ENCODE data around the gene COX17. TPM values are rescaled to one million over a fixed set of nuclear protein-coding genes. Genes with fewer than 3 reads are reported as not detected.
A peak's percentile ranks its signal among the peaks of the same experiment; 100 is the strongest.

The COX17 gene
- total RNA-seq, 4 donors from 2014 or later: 3.1 to 56.5 (median 23.1) TPM

DNA sequence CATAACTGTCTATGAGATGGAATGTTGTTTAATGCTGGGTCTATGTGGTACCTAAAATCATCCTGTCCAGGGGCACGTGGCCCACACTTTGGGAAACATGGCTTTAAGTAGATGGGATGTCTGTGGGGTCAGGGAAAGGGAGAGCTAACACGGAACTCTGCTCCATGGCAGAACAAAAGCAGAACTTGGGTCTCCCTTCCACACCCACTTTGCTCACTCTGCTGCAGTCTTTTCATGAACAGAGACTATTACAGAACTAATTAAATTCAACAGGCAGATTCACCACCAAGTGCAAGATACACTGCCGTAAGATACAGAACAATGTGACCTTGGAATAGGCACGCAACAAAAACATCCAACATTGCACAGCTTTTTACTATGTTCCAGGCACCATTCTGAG is 45.0 kb downstream of the COX17 start:
- no peaks in the 10 kb centered on the region for H3K27me3 ChIP-seq
- no peak for TF ChIP-seq POLR2A (IDR thresholded peaks at IDR 0.05)
- TF ChIP-seq, protein P1, sequence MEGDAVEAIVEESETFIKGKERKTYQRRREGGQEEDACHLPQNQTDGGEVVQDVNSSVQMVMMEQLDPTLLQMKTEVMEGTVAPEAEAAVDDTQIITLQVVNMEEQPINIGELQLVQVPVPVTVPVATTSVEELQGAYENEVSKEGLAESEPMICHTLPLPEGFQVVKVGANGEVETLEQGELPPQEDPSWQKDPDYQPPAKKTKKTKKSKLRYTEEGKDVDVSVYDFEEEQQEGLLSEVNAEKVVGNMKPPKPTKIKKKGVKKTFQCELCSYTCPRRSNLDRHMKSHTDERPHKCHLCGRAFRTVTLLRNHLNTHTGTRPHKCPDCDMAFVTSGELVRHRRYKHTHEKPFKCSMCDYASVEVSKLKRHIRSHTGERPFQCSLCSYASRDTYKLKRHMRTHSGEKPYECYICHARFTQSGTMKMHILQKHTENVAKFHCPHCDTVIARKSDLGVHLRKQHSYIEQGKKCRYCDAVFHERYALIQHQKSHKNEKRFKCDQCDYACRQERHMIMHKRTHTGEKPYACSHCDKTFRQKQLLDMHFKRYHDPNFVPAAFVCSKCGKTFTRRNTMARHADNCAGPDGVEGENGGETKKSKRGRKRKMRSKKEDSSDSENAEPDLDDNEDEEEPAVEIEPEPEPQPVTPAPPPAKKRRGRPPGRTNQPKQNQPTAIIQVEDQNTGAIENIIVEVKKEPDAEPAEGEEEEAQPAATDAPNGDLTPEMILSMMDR (IDR thresholded peaks at IDR 0.05): no peak
- peak overlapping the region; percentile 67 to 70 for H3K27ac ChIP-seq
- H3K4me1 ChIP-seq: peaks cover 0 to 14% of the 10 kb centered on the region in 2 donors
- no peak for DNase-seq
- no peak overlapping the region for H3K4me3 ChIP-seq
- no peaks in the 10 kb centered on the region for H3K9me3 ChIP-seq
- intact Hi-C loops (cut with DNase I; ENCODE audit: low total_unique reads): no loop called here
- H3K36me3 ChIP-seq: no peaks in the 10 kb centered on the region

DNA sequence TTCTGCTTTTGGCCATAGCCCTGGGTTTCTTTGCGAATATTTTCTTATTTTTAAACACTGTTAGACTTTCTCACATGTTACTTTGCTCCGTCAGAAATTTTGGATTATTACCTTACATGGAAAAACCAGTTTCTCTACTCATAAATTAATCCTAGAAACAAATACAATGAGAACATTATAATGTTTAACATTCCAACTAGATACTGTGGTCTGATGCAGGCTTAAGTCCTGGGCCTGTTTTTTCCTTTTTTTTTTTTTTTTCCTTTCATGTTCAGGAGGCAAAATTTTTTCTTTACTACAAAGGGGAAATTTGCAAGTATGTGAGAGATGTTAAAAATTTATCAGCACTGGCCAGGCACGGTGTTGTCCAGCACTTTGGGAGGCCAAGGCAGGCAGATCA is 45.7 kb downstream of the COX17 start:
- Histone ChIP-seq H3K9me3 (no peaks in the 10 kb centered on the region), H3K27ac (peak overlapping the region; percentile 67 to 70), H3K4me3 (no peak overlapping the region), H3K27me3 (no peaks in the 10 kb centered on the region), H3K36me3 (no peaks in the 10 kb centered on the region), H3K4me1 (peaks cover 0 to 14% of the 10 kb centered on the region in 2 donors)
- DNase-seq: no peak
- TF ChIP-seq POLR2A (IDR thresholded peaks at IDR 0.05): no peak
- intact Hi-C loops (cut with DNase I; ENCODE audit: low total_unique reads): no loop called here

DNA sequence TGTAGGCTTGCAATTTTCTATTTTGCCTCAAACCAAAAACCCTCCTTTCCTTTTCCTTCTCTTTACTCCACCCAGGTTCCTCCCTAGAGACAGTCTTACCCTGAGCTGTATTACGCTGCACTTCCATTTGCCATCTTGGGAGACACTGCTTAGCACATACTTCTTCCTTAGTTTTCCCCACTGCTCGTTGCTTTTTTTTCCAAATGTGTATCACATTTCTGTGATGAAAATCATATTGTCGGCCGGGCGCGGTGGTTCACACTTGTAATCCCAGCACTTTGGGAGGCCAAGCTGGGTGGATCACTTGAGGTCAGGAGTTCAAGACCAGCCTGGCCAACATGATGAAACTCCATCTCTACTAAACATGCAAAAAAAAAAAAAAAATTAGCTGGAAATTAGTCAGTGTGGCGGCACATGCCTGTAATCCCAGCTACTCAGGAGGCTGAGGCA is 46.3 kb downstream of the COX17 start:
- Histone ChIP-seq H3K9me3 (no peaks in the 10 kb centered on the region), H3K4me3 (no peak overlapping the region), H3K27me3 (no peaks in the 10 kb centered on the region), H3K36me3 (no peaks in the 10 kb centered on the region), H3K27ac (peak overlapping the region; percentile 67 to 70), H3K4me1 (peaks cover 0 to 14% of the 10 kb centered on the region in 2 donors)
- DNase-seq: no peak
- TF ChIP-seq, protein P1 (IDR thresholded peaks at IDR 0.05): no peak
- TF ChIP-seq POLR2A (IDR thresholded peaks at IDR 0.05): no peak
- intact Hi-C loops (cut with DNase I; ENCODE audit: low total_unique reads): no loop called here

DNA sequence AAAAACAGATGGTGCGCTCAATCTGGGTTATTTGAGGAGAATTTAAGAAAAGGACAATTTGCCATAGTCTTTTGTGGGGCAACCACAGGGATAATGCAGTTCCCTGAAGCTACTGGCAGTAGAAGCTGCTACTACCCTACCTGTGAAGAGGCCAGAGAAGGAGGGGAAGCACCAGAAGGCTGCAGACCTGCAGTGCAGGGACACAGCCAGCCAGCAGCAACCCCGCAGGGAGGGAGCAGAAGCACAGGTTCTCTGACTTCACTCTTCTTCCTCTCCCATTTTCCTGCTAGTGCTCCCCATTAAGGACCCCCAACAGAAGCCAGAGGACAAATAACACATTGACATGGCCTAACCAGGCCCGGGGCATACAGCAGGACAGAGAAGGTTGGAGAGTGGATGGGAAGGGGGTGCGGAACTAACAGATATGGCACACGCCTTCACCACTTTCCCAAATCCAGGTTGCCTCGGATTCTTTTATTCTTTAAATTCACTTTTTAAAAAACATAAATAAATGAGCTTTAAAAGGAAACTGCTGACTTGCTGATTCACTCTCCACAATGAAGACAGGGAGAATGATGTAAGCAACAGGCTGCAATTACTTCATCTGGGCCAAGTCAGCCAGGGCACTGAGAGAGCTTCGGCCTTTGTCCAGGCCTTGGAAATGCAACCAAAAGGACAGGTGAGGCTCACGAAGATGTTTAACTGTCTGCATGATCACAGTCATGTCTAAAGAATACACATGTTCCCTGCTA is 46.9 kb downstream of the COX17 start:
- peak in 1 of 2 donors; percentile 53 for DNase-seq
- Histone ChIP-seq H3K27me3 (no peaks in the 10 kb centered on the region), H3K27ac (peak overlapping the region; percentile 67 to 70), H3K4me1 (peaks cover 0 to 14% of the 10 kb centered on the region in 2 donors), H3K9me3 (no peaks in the 10 kb centered on the region), H3K36me3 (no peaks in the 10 kb centered on the region), H3K4me3 (no peak overlapping the region)
- intact Hi-C loops (cut with DNase I; ENCODE audit: low total_unique reads): no loop called here
- TF ChIP-seq POLR2A (IDR thresholded peaks at IDR 0.05): no peak
- TF ChIP-seq, protein P1 (IDR thresholded peaks at IDR 0.05): no peak

DNA sequence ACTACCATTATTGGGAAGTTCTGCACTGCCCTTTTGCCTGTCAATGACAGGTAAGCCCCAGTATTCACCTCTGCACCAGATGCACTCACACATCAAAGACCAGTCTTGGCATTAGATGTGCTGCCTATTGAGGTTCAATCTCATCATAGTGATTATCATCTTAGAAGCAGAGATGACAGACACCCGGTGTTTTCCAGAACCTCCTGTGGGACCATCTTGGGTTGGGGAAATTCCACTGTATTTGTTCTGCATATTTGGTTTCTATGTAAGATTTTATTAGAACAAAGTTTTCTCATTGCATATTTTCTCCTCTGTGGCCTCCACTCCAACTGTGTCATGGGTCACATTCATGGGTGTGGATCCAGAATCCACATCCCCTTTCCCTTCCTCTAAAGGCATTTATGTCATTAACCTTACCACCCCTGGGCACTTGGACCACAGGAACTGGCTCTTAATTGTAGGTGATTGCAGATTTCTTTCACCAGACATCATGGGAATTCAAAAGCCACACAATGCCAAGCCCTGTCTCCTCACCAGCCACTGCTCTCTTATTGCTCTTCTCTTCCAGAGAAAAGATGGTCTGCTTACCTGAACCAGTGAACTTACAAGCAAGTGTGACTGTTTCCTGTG is 48.3 kb downstream of the COX17 start:
- H3K9me3 ChIP-seq: no peaks in the 10 kb centered on the region
- TF ChIP-seq, protein P1 (IDR thresholded peaks at IDR 0.05): no peak
- no peak for TF ChIP-seq POLR2A (IDR thresholded peaks at IDR 0.05)
- H3K27ac ChIP-seq: peak overlapping the region; percentile 17 to 67
- no peaks in the 10 kb centered on the region for H3K36me3 ChIP-seq
- DNase-seq: peak in 1 of 2 donors; percentile 41
- H3K4me3 ChIP-seq: no peak overlapping the region
- peaks cover 0 to 14% of the 10 kb centered on the region in 2 donors for H3K4me1 ChIP-seq
- intact Hi-C loops (cut with DNase I; ENCODE audit: low total_unique reads): no loop called here
- H3K27me3 ChIP-seq: no peaks in the 10 kb centered on the region

Measured in uterus (tissue), 4 donors.